ENCODE results near the gene SNX8. TPM values are rescaled to one million over a fixed set of nuclear protein-coding genes. Genes with fewer than 3 reads are reported as not detected.
A peak's percentile ranks its signal among the peaks of the same experiment; 100 is the strongest.

Gene SNX8
- total and polyA plus RNA-seq, 8 donors = 7.1 to 16.1 (median 11.7) TPM

GRCh38 chr7:2208712-2209111, 105.5 kb downstream of the SNX8 start:
- WGBS, 2 donors = 92 to 95% methylated on average over 16 of the region's 16 CpGs
- Histone ChIP-seq H3K27me3 (no peaks in the 10 kb centered on the region), H3K27ac (no peak overlapping the region), H3K4me3 (no peak overlapping the region), H3K4me1 (no peaks in the 10 kb centered on the region), H3K36me3 (peaks cover 0 to 8% (median 0%) of the 10 kb centered on the region in 3 donors), H3K9me3 (no peaks in the 10 kb centered on the region)
- intact Hi-C loops (cut with DNase I) = no loop called here
- TF ChIP-seq, protein P1, sequence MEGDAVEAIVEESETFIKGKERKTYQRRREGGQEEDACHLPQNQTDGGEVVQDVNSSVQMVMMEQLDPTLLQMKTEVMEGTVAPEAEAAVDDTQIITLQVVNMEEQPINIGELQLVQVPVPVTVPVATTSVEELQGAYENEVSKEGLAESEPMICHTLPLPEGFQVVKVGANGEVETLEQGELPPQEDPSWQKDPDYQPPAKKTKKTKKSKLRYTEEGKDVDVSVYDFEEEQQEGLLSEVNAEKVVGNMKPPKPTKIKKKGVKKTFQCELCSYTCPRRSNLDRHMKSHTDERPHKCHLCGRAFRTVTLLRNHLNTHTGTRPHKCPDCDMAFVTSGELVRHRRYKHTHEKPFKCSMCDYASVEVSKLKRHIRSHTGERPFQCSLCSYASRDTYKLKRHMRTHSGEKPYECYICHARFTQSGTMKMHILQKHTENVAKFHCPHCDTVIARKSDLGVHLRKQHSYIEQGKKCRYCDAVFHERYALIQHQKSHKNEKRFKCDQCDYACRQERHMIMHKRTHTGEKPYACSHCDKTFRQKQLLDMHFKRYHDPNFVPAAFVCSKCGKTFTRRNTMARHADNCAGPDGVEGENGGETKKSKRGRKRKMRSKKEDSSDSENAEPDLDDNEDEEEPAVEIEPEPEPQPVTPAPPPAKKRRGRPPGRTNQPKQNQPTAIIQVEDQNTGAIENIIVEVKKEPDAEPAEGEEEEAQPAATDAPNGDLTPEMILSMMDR (IDR thresholded peaks at IDR 0.05) = no peak
- ATAC-seq (no peak), FAIRE-seq (no peak), DNase-seq (peak in 2 of 6 donors; percentile 36 to 39)

GRCh38 chr7:2205036-2205780, 109.0 kb downstream of the SNX8 start:
- no peak for FAIRE-seq
- TF ChIP-seq, protein P1 (IDR thresholded peaks at IDR 0.05) = no peak
- Histone ChIP-seq H3K4me3 (no peak overlapping the region), H3K4me1 (no peaks in the 10 kb centered on the region), H3K9me3 (no peaks in the 10 kb centered on the region), H3K27me3 (no peaks in the 10 kb centered on the region), H3K27ac (no peak overlapping the region), H3K36me3 (no peaks in the 10 kb centered on the region)
- no peak for DNase-seq
- WGBS, 2 donors = 86 to 91% methylated on average over 16 of the region's 16 CpGs
- intact Hi-C loops (cut with DNase I) = no loop called here
- no peak for ATAC-seq

DNA sequence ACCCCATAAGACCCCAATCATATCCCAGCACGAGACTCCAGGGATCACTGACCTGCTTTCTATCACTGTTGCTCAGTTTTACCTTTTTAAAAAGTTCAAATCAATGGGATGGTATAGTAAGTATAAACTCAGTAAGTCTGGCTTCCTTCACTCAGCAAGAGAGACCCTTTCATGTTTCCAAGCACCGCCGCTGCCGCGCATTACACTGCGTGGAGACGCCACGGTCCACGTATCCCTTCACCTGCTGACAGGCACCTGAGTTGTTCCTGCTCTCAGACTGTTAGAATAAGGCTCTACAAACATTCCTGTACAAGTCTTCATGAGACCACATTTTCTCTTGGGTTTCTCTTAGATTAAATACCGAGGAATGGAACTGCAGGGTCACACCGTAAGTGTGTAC, 109.8 kb downstream of the SNX8 start:
- Histone ChIP-seq H3K36me3 (no peaks in the 10 kb centered on the region), H3K4me1 (no peaks in the 10 kb centered on the region), H3K27me3 (no peaks in the 10 kb centered on the region), H3K4me3 (no peak overlapping the region), H3K27ac (no peak overlapping the region), H3K9me3 (no peaks in the 10 kb centered on the region)
- intact Hi-C loops (cut with DNase I) = no loop called here
- DNase-seq = peak in 1 of 6 donors; percentile 41
- FAIRE-seq = no peak
- 94 to 98% methylated on average over 11 of the region's 11 CpGs for WGBS, 2 donors
- TF ChIP-seq, protein P1 (IDR thresholded peaks at IDR 0.05) = no peak
- ATAC-seq = no peak

GRCh38 chr7:2203766-2204300, 110.4 kb downstream of the SNX8 start:
- FAIRE-seq = no peak
- Histone ChIP-seq H3K27ac (no peak overlapping the region), H3K9me3 (no peaks in the 10 kb centered on the region), H3K4me3 (no peak overlapping the region), H3K36me3 (no peaks in the 10 kb centered on the region), H3K27me3 (no peaks in the 10 kb centered on the region), H3K4me1 (no peaks in the 10 kb centered on the region)
- WGBS, 2 donors = 76% methylated on average over 13 of the region's 13 CpGs
- no peak for DNase-seq
- no peak for ATAC-seq
- TF ChIP-seq, protein P1 (IDR thresholded peaks at IDR 0.05) = no peak
- intact Hi-C loops (cut with DNase I) = no loop called here
